Measurements from ENCODE around the gene SACM1L.

SACM1L gene

DNA sequence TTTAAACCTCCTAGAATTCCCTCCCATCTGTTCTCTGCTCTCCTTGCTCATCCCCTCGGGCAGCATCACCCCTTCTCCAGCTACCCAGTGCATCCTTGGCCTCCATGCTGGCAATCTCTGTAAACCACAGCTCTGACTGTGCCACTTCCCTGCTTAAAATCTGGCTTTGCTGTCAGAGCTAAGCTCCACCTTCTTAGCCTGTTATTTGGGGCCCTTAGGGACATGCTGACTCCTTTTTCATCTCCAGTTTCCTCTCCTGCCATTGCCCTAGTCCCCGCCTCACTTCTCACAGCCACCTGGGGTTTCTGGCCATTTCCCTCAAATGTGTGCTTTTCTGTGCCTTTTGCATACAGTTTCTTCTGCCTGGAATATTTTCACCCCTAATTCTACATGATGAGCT, 101.4 kb downstream of the SACM1L start:
- no peak for DNase-seq (ENCODE audit: low read depth)

GRCh38 chr3:45792036-45792435, 102.8 kb downstream of the SACM1L start:
- no peak for DNase-seq (ENCODE audit: low read depth)

DNA sequence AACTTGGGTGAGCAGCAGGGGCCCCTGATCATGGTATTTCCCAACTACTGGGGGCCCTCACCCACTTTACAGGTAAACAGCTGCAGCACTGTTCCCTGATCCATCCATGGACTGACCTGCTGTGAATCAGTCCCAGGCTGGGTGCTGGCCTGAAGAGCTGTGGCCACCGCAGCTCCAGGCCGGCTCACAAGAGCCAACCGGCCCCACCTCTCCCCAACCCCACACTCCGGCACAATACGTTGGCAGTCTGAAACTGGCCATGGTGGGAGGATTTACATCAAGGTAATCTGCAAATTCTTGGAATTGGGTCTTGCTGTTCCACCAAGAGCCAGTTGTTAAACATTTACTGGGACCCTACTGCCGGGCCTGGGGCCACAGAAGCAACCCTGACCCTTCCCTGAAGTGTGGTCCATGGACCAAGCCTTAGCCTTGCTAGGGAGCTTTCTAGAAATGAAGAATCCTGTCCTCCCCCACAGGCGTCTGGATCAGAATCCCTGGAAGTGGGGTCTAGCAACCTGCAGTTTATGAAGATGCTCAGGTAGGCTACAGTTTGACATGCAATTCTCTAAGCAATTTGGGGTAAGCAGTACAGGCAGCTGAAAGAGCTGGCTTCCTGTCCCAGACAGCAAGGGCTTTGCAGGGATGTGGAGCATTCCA, 103.4 kb downstream of the SACM1L start:
- DNase-seq (ENCODE audit: low read depth), result no peak

GRCh38 chr3:45793482-45794176, 104.4 kb downstream of the SACM1L start:
- DNase-seq (ENCODE audit: low read depth), result no peak

DNA sequence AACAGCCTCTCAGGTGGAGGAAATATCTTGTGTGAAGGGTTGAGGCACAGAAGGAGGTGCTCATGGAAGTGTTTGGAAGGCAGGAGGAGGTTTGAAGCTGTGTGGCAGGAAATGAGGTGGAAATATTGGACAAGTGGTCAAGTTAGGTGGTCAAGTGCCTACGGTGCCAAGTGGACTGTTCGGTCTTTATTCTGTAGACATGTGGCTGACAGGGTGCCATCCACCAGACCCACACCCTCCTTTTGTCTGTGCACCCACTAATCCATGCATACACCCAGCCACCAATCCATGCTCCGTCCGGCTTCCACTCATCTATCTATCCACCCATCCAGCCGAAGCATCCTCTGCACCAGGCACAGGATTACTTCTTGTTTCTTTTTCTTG, 105.0 kb downstream of the SACM1L start:
- DNase-seq (ENCODE audit: low read depth), result no peak

GRCh38 chr3:45794660-45795059, 105.5 kb downstream of the SACM1L start:
- no peak for DNase-seq (ENCODE audit: low read depth)

All from stimulated activated CD8-positive, alpha-beta memory T cell treated with anti-CD3 and anti-CD28 coated beads, Interleukin-15, amount 100 ng/mL, for 1 hour (primary cell).